Measurements from ENCODE around the gene TSHR. TPM values are rescaled to one million over a fixed set of nuclear protein-coding genes. Genes with fewer than 3 reads are reported as not detected.
"Not testable (repeated sequence)": the region's sequence is repeated elsewhere in the genome, so short reads cannot be mapped to it uniquely, and the experiment has no call there.

The TSHR gene
- total and polyA plus RNA-seq, 2 of the 13 experiments (the other 11 are each of a cell fraction or from before 2014, with no cell fraction given) = not detected

- TF ChIP-seq, protein P1, sequence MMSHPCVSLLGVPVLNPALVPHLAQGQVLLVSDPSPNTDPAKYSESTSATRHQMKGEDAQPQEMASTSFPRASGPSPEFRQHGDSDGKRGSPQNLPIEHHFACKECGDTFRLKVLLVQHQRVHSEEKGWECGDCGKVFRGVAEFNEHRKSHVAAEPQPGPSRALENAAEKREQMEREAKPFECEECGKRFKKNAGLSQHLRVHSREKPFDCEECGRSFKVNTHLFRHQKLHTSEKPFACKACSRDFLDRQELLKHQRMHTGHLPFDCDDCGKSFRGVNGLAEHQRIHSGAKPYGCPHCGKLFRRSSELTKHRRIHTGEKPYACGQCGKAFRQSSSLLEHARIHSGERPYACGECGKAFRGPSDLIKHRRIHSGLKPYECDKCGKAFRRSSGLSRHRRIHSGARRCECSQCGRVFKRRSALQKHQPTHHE (CRISPR knock-in tag; IDR thresholded peaks at IDR 0.05; ENCODE audit: borderline replicate concordance) = no peak
- no peak for TF ChIP-seq ZNF33A (CRISPR knock-in tag; IDR thresholded peaks at IDR 0.05; ENCODE audit: borderline replicate concordance)
- TF ChIP-seq ZNF580 (CRISPR knock-in tag; IDR thresholded peaks at IDR 0.05; ENCODE audit: borderline replicate concordance, low read depth) = no peak
- no peak for TF ChIP-seq GLMP (CRISPR knock-in tag; IDR thresholded peaks at IDR 0.05; ENCODE audit: borderline replicate concordance)
Measured at GRCh38 chr14:80906336-80906735, 49.1 kb upstream of the TSHR start (continued).

- CTCF ChIA-PET (ENCODE audit: low intra/inter-chr PET ratio, low total read pairs) = no interaction called here
- Histone ChIP-seq H3K9ac (ENCODE audit: insufficient read depth, low read depth, low read length) (no peak overlapping the region), H4K20me1 (ENCODE audit: insufficient read depth, low read length) (no peaks in the 10 kb centered on the region), H3K27me3 (ENCODE audit: control insufficient read depth in 1 of 2, insufficient read depth in 2 of 2, low read length in 2 of 2) (no peaks in the 10 kb centered on the region), H3K79me2 (ENCODE audit: insufficient read depth, low read length) (no peaks in the 10 kb centered on the region), H3K36me3 (replicated peaks in 1 of 2; ENCODE audit: control insufficient read depth in 1 of 2, insufficient read depth in 2 of 2, low read length in 2 of 2) (no peaks in the 10 kb centered on the region), H3K4me1 (ENCODE audit: insufficient read depth, low read length) (peaks cover 6% of the 10 kb centered on the region; the same call in 1 of the 2 replicates), H3K9me3 (ENCODE audit: low read length) (no peaks in the 10 kb centered on the region), H2AFZ (ENCODE audit: low read length) (no peak overlapping the region), H3K4me3 (replicated peaks in 1 of 3; ENCODE audit: insufficient read depth in 1 of 3, low read depth in 2 of 3, low read length in 3 of 3) (no peak overlapping the region), H3K27ac (ENCODE audit: extremely low read length, insufficient read depth, low read length) (no peak overlapping the region), H3K4me2 (ENCODE audit: low read depth, low read length) (no peak overlapping the region)
- 94% methylated on average over 4 of the region's 4 CpGs for WGBS (ENCODE audit: low lambda C conversion rate)
- no TSS peak for BruUV-seq (replicated peaks)
- POLR2A ChIA-PET = no interaction called here
- no peak for DNase-seq (ENCODE audit: low spot score)
- intact Hi-C loops (cut with micrococcal nuclease; ENCODE audit: unreplicated experiment) (no loop called here), in situ Hi-C loops (cut with HindIII; ENCODE audit: extremely low pct_ligation_motif_present, low pct_unique_long_range_greater_than_20kb) (no loop called here)
- ATAC-seq = no peak
- TF ChIP-seq NFIC (IDR thresholded peaks at IDR 0.05; ENCODE audit: low read length) (no peak), ZNF441 (CRISPR knock-in tag; IDR thresholded peaks at IDR 0.05; ENCODE audit: borderline replicate concordance) (no peak)
- TF ChIP-seq, protein P2, sequence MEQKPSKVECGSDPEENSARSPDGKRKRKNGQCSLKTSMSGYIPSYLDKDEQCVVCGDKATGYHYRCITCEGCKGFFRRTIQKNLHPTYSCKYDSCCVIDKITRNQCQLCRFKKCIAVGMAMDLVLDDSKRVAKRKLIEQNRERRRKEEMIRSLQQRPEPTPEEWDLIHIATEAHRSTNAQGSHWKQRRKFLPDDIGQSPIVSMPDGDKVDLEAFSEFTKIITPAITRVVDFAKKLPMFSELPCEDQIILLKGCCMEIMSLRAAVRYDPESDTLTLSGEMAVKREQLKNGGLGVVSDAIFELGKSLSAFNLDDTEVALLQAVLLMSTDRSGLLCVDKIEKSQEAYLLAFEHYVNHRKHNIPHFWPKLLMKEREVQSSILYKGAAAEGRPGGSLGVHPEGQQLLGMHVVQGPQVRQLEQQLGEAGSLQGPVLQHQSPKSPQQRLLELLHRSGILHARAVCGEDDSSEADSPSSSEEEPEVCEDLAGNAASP (CRISPR knock-in tag; IDR thresholded peaks at IDR 0.05; ENCODE audit: borderline replicate concordance) = no peak
- no peak for FAIRE-seq
Measured at GRCh38 chr14:80906946-80907345, 48.5 kb upstream of the TSHR start.

DNA sequence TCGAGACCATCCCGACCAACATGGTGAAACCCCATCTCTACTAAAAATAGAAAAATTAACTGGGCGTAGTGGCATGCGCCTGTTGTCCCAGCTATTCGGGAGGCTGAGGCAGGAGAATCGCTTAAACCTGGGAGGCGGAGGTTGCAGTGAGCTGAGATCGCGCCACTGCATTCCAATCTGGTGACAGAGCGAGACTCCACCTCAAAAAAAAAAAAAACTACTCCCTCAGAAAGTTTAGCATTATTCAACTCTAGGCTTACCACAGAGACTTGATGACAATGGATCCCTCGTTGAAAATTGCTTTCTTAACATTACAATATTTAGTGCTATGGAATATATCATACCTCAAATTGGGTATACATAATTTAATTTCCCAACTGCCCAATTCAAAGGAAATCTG lies 43.4 kb upstream of the TSHR start:
- H3K9ac ChIP-seq (ENCODE audit: insufficient read depth, low read depth, low read length); H3K27me3 ChIP-seq (ENCODE audit: control insufficient read depth in 1 of 2, insufficient read depth in 2 of 2, low read length in 2 of 2); in situ Hi-C loops (cut with HindIII; ENCODE audit: extremely low pct_ligation_motif_present, low pct_unique_long_range_greater_than_20kb); ATAC-seq; POLR2A ChIA-PET; H3K79me2 ChIP-seq (ENCODE audit: insufficient read depth, low read length); intact Hi-C loops (cut with micrococcal nuclease; ENCODE audit: unreplicated experiment); H3K4me2 ChIP-seq (ENCODE audit: low read depth, low read length); CTCF ChIA-PET (ENCODE audit: low intra/inter-chr PET ratio, low total read pairs); H3K4me1 ChIP-seq (ENCODE audit: insufficient read depth, low read length); H4K20me1 ChIP-seq (ENCODE audit: insufficient read depth, low read length); H3K4me3 ChIP-seq (replicated peaks in 1 of 3; ENCODE audit: insufficient read depth in 1 of 3, low read depth in 2 of 3, low read length in 3 of 3); H3K36me3 ChIP-seq (replicated peaks in 1 of 2; ENCODE audit: control insufficient read depth in 1 of 2, insufficient read depth in 2 of 2, low read length in 2 of 2); H3K27ac ChIP-seq (ENCODE audit: extremely low read length, insufficient read depth, low read length); H2AFZ ChIP-seq (ENCODE audit: low read length); BruUV-seq (replicated peaks); FAIRE-seq; H3K9me3 ChIP-seq (ENCODE audit: low read length); DNase-seq (ENCODE audit: low spot score): not testable (repeated sequence)
- 95% methylated on average over 11 of the region's 11 CpGs for WGBS (ENCODE audit: low lambda C conversion rate)

All from HepG2 (cell line).